Ramos (cell line): ENCODE measurements around the gene IL9R.
"Not testable (repeated sequence)": the region's sequence is repeated elsewhere in the genome, so short reads cannot be mapped to it uniquely, and the experiment has no call there.

ENCODE experiments used
- in situ Hi-C: fragments of 300-500 bp; cut with MboI; formaldehyde crosslinking; loops from one replicate; pipeline ENCODE4 v1.14.3; 2022; ENCODE audit warnings: low sequenced_read_pairs; ENCODE audit not compliant: unreplicated experiment

The IL9R gene

GRCh38 chrX:155995321-155995875 is 2.1 kb upstream of the IL9R start:
- in situ Hi-C loops, result no loop called here

- in situ Hi-C loops, result no loop called here
Measured at GRCh38 chrX:155998116-155998515, 620 bp downstream of the IL9R start.

- in situ Hi-C loops, result no loop called here
Measured at GRCh38 chrX:155998761-155999510, 1.4 kb downstream of the IL9R start.

GRCh38 chrX:155999751-156000150 is 2.3 kb downstream of the IL9R start:
- in situ Hi-C loops, result not testable (repeated sequence)

- in situ Hi-C loops, result no loop called here
Measured at GRCh38 chrX:156000361-156000926, 2.9 kb downstream of the IL9R start.

GRCh38 chrX:156001001-156001666 is 3.6 kb downstream of the IL9R start:
- in situ Hi-C loops, result no loop called here

GRCh38 chrX:156001667-156002021 is 4.1 kb downstream of the IL9R start:
- in situ Hi-C loops, result no loop called here

- in situ Hi-C loops, result no loop called here
Measured at GRCh38 chrX:156002507-156002906, 5.0 kb downstream of the IL9R start.

- in situ Hi-C loops, result no loop called here
Measured at GRCh38 chrX:156003486-156004185, 6.1 kb downstream of the IL9R start.

GRCh38 chrX:156004256-156004655 is 6.8 kb downstream of the IL9R start:
- in situ Hi-C loops, result no loop called here

- in situ Hi-C loops, result no loop called here
Measured at GRCh38 chrX:156004740-156005139, 7.2 kb downstream of the IL9R start.

GRCh38 chrX:156005144-156005543 is 7.6 kb downstream of the IL9R start:
- in situ Hi-C loops, result no loop called here

- in situ Hi-C loops, result not testable (repeated sequence)
Measured at GRCh38 chrX:156006468-156006867, 9.0 kb downstream of the IL9R start.

- in situ Hi-C loops, result not testable (repeated sequence)
Measured at GRCh38 chrX:156008379-156008778, 10.9 kb downstream of the IL9R start.

- in situ Hi-C loops, result no loop called here
Measured at GRCh38 chrX:156008915-156009314, 11.4 kb downstream of the IL9R start.

- in situ Hi-C loops, result not testable (repeated sequence)
Measured at GRCh38 chrX:156009691-156010090, 12.2 kb downstream of the IL9R start.

GRCh38 chrX:156013286-156013953 is 15.9 kb downstream of the IL9R start:
- in situ Hi-C loops, result not testable (repeated sequence)

- in situ Hi-C loops, result not testable (repeated sequence)
Measured at GRCh38 chrX:156019846-156020245, 22.4 kb downstream of the IL9R start.

- in situ Hi-C loops, result not testable (repeated sequence)
Measured at GRCh38 chrX:156023002-156023401, 25.5 kb downstream of the IL9R start.

- in situ Hi-C loops, result not testable (repeated sequence)
Measured at GRCh38 chrX:156024949-156025492, 27.5 kb downstream of the IL9R start.
